ENCODE measurements around the gene MED15.

The MED15 gene

GRCh38 chr22:20613301-20613700 is 105.9 kb downstream of the MED15 start:
- intact Hi-C loops (cut with DNase I; ENCODE audit: low total_unique reads): no loop called here
- TF ChIP-seq CTCF (IDR thresholded peaks at IDR 0.05): no peak

GRCh38 chr22:20615021-20615420 is 107.6 kb downstream of the MED15 start:
- intact Hi-C loops (cut with DNase I; ENCODE audit: low total_unique reads): no loop called here
- H3K27ac ChIP-seq: no peak overlapping the region
- no peaks in the 10 kb centered on the region for H3K4me1 ChIP-seq
- DNase-seq: no peak
- no peaks in the 10 kb centered on the region for H3K9me3 ChIP-seq
- no peak overlapping the region for H3K4me3 ChIP-seq
- H3K36me3 ChIP-seq: no peaks in the 10 kb centered on the region
- no peak for TF ChIP-seq CTCF (IDR thresholded peaks at IDR 0.05)
- H3K27me3 ChIP-seq: peaks cover 0 to 7% of the 10 kb centered on the region in 2 donors

More at GRCh38 chr22:20613301-20613700, 105.9 kb downstream of the MED15 start:
- Histone ChIP-seq H3K27me3 (peaks cover 0 to 7% of the 10 kb centered on the region in 2 donors), H3K4me1 (no peaks in the 10 kb centered on the region), H3K36me3 (no peaks in the 10 kb centered on the region), H3K4me3 (no peak overlapping the region), H3K9me3 (no peaks in the 10 kb centered on the region), H3K27ac (no peak overlapping the region)
- no peak for DNase-seq

- no peak for TF ChIP-seq CTCF (IDR thresholded peaks at IDR 0.05)
- no peak overlapping the region for H3K27ac ChIP-seq
- no peak for DNase-seq
- H3K4me3 ChIP-seq: no peak overlapping the region
- intact Hi-C loops (cut with DNase I; ENCODE audit: low total_unique reads): no loop called here
- no peaks in the 10 kb centered on the region for H3K9me3 ChIP-seq
- no peaks in the 10 kb centered on the region for H3K36me3 ChIP-seq
- H3K4me1 ChIP-seq: no peaks in the 10 kb centered on the region
- H3K27me3 ChIP-seq: peaks cover 0 to 7% of the 10 kb centered on the region in 2 donors
These were observed 108.4 kb downstream of the MED15 start for GRCh38 chr22:20615533-20616450.

- intact Hi-C loops (cut with DNase I; ENCODE audit: low total_unique reads): no loop called here
- H3K4me3 ChIP-seq: no peak overlapping the region
- H3K27me3 ChIP-seq: peaks cover 0 to 6% of the 10 kb centered on the region in 2 donors
- no peak overlapping the region for H3K27ac ChIP-seq
- TF ChIP-seq CTCF (IDR thresholded peaks at IDR 0.05): no peak
- no peaks in the 10 kb centered on the region for H3K9me3 ChIP-seq
- no peak for DNase-seq
- no peaks in the 10 kb centered on the region for H3K4me1 ChIP-seq
- no peaks in the 10 kb centered on the region for H3K36me3 ChIP-seq
These were observed 109.1 kb downstream of the MED15 start for GRCh38 chr22:20616451-20617043.

GRCh38 chr22:20618488-20618887 is 111.1 kb downstream of the MED15 start:
- Histone ChIP-seq H3K27ac (no peak overlapping the region), H3K27me3 (peaks cover 0 to 3% of the 10 kb centered on the region in 2 donors), H3K36me3 (no peaks in the 10 kb centered on the region), H3K4me1 (no peaks in the 10 kb centered on the region), H3K4me3 (no peak overlapping the region), H3K9me3 (no peaks in the 10 kb centered on the region)
- no peak for TF ChIP-seq CTCF (IDR thresholded peaks at IDR 0.05)
- intact Hi-C loops (cut with DNase I; ENCODE audit: low total_unique reads): no loop called here
- DNase-seq: no peak
